Stimulated activated CD8-positive, alpha-beta memory T cell treated with anti-CD3 and anti-CD28 coated beads, Interleukin-7, amount 100 ng/mL, for 1 hour (primary cell): ENCODE results near the gene SLC38A10.

ENCODE experiments used
- DNase-seq, 2 donors: peaks; one replicate each; pipeline ENCODE4 v3.0.0-alpha.2; 2020; ENCODE audit warnings: low read depth in 2 of 2

SLC38A10 gene

GRCh38 chr17:81295031-81295675 lies at the start of gene SLC38A10:
Gene SLC38A10 (minus strand): TSS chr17:81295307. CDS start chr17:81294921, 386 bp downstream.
- peak; percentile 81 to 83 for DNase-seq

GRCh38 chr17:81342269-81343070 lies 47.4 kb upstream of the SLC38A10 start:
- no peak for DNase-seq

- no peak for DNase-seq
These were observed 46.6 kb upstream of the SLC38A10 start for GRCh38 chr17:81341516-81342268.

- DNase-seq, result no peak
These were observed 45.8 kb upstream of the SLC38A10 start for GRCh38 chr17:81340607-81341515.

- DNase-seq, result no peak
These were observed 44.6 kb upstream of the SLC38A10 start for GRCh38 chr17:81339534-81340296.

GRCh38 chr17:81339191-81339533 lies 44.1 kb upstream of the SLC38A10 start:
- no peak for DNase-seq

- no peak for DNase-seq
These were observed 43.4 kb upstream of the SLC38A10 start for GRCh38 chr17:81338274-81339190.

- no peak for DNase-seq
These were observed 42.4 kb upstream of the SLC38A10 start for GRCh38 chr17:81337476-81337879.

- DNase-seq, result no peak
These were observed 41.8 kb upstream of the SLC38A10 start for GRCh38 chr17:81336930-81337325.

GRCh38 chr17:81336296-81336929 lies 41.3 kb upstream of the SLC38A10 start:
- no peak for DNase-seq

- no peak for DNase-seq
These were observed 40.7 kb upstream of the SLC38A10 start for GRCh38 chr17:81335773-81336157.

GRCh38 chr17:81334987-81335772 lies 40.1 kb upstream of the SLC38A10 start:
- no peak for DNase-seq

- DNase-seq, result no peak
These were observed 39.3 kb upstream of the SLC38A10 start for GRCh38 chr17:81334391-81334901.

GRCh38 chr17:81333616-81334368 lies 38.7 kb upstream of the SLC38A10 start:
- DNase-seq, result no peak

GRCh38 chr17:81332914-81333528 lies 37.9 kb upstream of the SLC38A10 start:
- no peak for DNase-seq

GRCh38 chr17:81332118-81332834 lies 37.2 kb upstream of the SLC38A10 start:
- no peak for DNase-seq
